Endodermal cell (in vitro differentiated cells): ENCODE measurements around the gene BMI1. TPM values are rescaled to one million over a fixed set of nuclear protein-coding genes. Genes with fewer than 3 reads are reported as not detected.
A peak's percentile ranks its signal among the peaks of the same experiment; 100 is the strongest.

Experiments used
- DNase-seq: peaks from one replicate; pipeline ENCODE4 v3.0.0-alpha.2; 2017
- H3K27ac ChIP-seq: 2 replicates; pipeline ENCODE4 v1.5.1; 2013; ENCODE audit warnings: mild to moderate bottlenecking, low read depth, low read length, moderate library complexity
- H3K27me3 ChIP-seq: 2 replicates; pipeline ENCODE4 v1.6.1; 2013; ENCODE audit warnings: mild to moderate bottlenecking, low read length, moderate library complexity; ENCODE audit not compliant: insufficient read depth, control insufficient read depth, poor library complexity, severe bottlenecking
- H3K36me3 ChIP-seq: 2 replicates; pipeline ENCODE4 v1.7.0; 2013; ENCODE audit warnings: mild to moderate bottlenecking, low read length, moderate library complexity; ENCODE audit not compliant: control insufficient read depth, insufficient read depth
- H3K4me1 ChIP-seq: one replicate; pipeline ENCODE4 v1.7.0; 2013; ENCODE audit warnings: low read length; ENCODE audit not compliant: control insufficient read depth, insufficient read depth
- H3K4me3 ChIP-seq: 2 replicates; pipeline ENCODE4 v1.5.1; 2013; ENCODE audit warnings: mild to moderate bottlenecking, low read length, moderate library complexity
- H3K9ac ChIP-seq: 2 replicates; pipeline ENCODE4 v1.6.1; 2013; ENCODE audit warnings: mild to moderate bottlenecking, low read length, moderate library complexity; ENCODE audit not compliant: poor library complexity, severe bottlenecking; ENCODE audit errors: extremely low read depth
- H3K9me3 ChIP-seq: 2 replicates; pipeline ENCODE4 v1.6.1; 2013; ENCODE audit warnings: mild to moderate bottlenecking, low read length, moderate library complexity; ENCODE audit not compliant: control insufficient read depth
- H3K27ac Mint-ChIP-seq: 2 replicates; pipeline ENCODE4 v1.8.0; 2020; ENCODE audit warnings: mixed read lengths
- H3K27me3 Mint-ChIP-seq: 2 replicates; pipeline ENCODE4 v1.8.0; 2021; ENCODE audit warnings: mild to moderate bottlenecking, mixed read lengths; ENCODE audit not compliant: insufficient read depth
- H3K36me3 Mint-ChIP-seq: 2 replicates; pipeline ENCODE4 v1.8.0; 2020; ENCODE audit warnings: low read depth, mixed read lengths
- H3K4me1 Mint-ChIP-seq: 2 replicates; pipeline ENCODE4 v1.8.0; 2020; ENCODE audit warnings: mixed read lengths
- H3K4me3 Mint-ChIP-seq: 2 replicates; pipeline ENCODE4 v1.8.0; 2020; ENCODE audit warnings: mild to moderate bottlenecking, moderate library complexity, mixed read lengths
- H3K9me3 Mint-ChIP-seq: 2 replicates; pipeline ENCODE4 v1.8.0; 2020; ENCODE audit warnings: mild to moderate bottlenecking, mixed read lengths
- WGBS, 2 experiments: methylation state at CpG; one replicate each; pipeline versions ENCODE4 v1.1.5 to v1.1.7; 2013; ENCODE audit warnings: missing lambda C conversion rate in 2 of 2, mixed read lengths in 1 of 2; ENCODE audit not compliant: insufficient coverage in 1 of 2, insufficient read length in 1 of 2; 5-methylcytosine and 5-hydroxymethylcytosine counted together
- total RNA-seq, 2 donors: library from RNA; stranded (reverse); fragmentation: NEBNext Ultra II Directional in 1 of 2; extraction: Animal tissue kit (Norgen Biotek cat#: 25700) in 1 of 2; gene quantifications; 2 replicates in 1 of 2; 3 replicates in 1 of 2; pipeline ENCODE4 v1.2.1, GENCODE V29; 2021
- TF ChIP-seq, protein P1 (sequence below): fragments of 200-600 bp; sonication (generic); conservative IDR thresholded peaks from 2 replicates; pipeline ENCODE4 v1.5.0; 2021; ENCODE audit warnings: antibody characterized with exemption, mild to moderate bottlenecking

BMI1 gene
- total RNA-seq, 2 donors from 2014 or later, result 12.2 to 15.5 TPM

DNA sequence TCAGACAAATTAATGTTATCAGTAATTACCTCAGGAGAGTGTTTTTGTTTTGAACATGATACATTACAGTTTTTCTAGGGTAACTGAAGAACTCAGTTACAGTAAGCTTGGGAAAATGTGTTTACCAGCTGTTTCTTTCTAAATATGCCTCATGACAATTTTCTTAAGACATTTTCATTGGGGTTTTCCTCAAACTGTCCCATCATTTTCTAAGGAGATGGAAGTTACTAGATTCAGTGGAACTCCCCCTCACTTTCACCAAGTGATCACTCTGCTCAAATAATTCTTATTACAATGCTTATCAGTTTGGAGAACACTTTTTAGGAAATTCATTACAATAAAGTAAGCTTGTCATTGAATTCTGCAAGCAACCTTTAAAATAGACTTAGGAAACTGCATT, 18.0 kb downstream of the BMI1 start:
- DNase-seq, result no peak
- Mint-ChIP-seq H3K27me3 (peaks cover 95% of the 10 kb centered on the region), H3K9me3 (peaks cover 2% of the 10 kb centered on the region), H3K4me1 (peaks cover 3% of the 10 kb centered on the region), H3K27ac (no peak overlapping the region), H3K4me3 (no peak overlapping the region), H3K36me3 (no peaks in the 10 kb centered on the region)
- TF ChIP-seq, protein P1, sequence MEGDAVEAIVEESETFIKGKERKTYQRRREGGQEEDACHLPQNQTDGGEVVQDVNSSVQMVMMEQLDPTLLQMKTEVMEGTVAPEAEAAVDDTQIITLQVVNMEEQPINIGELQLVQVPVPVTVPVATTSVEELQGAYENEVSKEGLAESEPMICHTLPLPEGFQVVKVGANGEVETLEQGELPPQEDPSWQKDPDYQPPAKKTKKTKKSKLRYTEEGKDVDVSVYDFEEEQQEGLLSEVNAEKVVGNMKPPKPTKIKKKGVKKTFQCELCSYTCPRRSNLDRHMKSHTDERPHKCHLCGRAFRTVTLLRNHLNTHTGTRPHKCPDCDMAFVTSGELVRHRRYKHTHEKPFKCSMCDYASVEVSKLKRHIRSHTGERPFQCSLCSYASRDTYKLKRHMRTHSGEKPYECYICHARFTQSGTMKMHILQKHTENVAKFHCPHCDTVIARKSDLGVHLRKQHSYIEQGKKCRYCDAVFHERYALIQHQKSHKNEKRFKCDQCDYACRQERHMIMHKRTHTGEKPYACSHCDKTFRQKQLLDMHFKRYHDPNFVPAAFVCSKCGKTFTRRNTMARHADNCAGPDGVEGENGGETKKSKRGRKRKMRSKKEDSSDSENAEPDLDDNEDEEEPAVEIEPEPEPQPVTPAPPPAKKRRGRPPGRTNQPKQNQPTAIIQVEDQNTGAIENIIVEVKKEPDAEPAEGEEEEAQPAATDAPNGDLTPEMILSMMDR, result no peak
- Histone ChIP-seq H3K36me3 (no peaks in the 10 kb centered on the region), H3K4me1 (peaks cover 5% of the 10 kb centered on the region), H3K9me3 (peaks cover under 1% of the 10 kb centered on the region), H3K4me3 (no peak overlapping the region), H3K27ac (no peak overlapping the region), H3K9ac (no peak overlapping the region), H3K27me3 (peaks cover 95% of the 10 kb centered on the region)

- H3K27me3 ChIP-seq, result peaks cover 95% of the 10 kb centered on the region
- TF ChIP-seq, protein P1, result no peak
- H3K27ac ChIP-seq, result no peak overlapping the region
- Mint-ChIP-seq H3K36me3 (no peaks in the 10 kb centered on the region), H3K4me1 (peaks cover 3% of the 10 kb centered on the region), H3K9me3 (peaks cover 5% of the 10 kb centered on the region), H3K27me3 (peaks cover 95% of the 10 kb centered on the region), H3K27ac (no peak overlapping the region), H3K4me3 (peak overlapping the region; percentile 69)
- H3K4me1 ChIP-seq, result peaks cover 5% of the 10 kb centered on the region
- peak overlapping the region; percentile 22 for H3K9ac ChIP-seq
- no peak for DNase-seq
- WGBS, 2 experiments, result 2 to 3% methylated on average over 12 of the region's 13 CpGs
- no peaks in the 10 kb centered on the region for H3K9me3 ChIP-seq
- H3K36me3 ChIP-seq, result no peaks in the 10 kb centered on the region
- H3K4me3 ChIP-seq, result peak overlapping the region; percentile 79
Measured at GRCh38 chr10:22339761-22340328, 18.9 kb downstream of the BMI1 start.

GRCh38 chr10:22340329-22341189, 19.7 kb downstream of the BMI1 start:
- peaks cover 95% of the 10 kb centered on the region for H3K27me3 Mint-ChIP-seq
- no peak overlapping the region for H3K27ac Mint-ChIP-seq
- Histone ChIP-seq H3K9me3 (no peaks in the 10 kb centered on the region), H3K9ac (peak overlapping the region; percentile 22), H3K27ac (no peak overlapping the region), H3K36me3 (no peaks in the 10 kb centered on the region), H3K27me3 (peaks cover 95% of the 10 kb centered on the region), H3K4me3 (peak overlapping the region; percentile 79), H3K4me1 (peaks cover 5% of the 10 kb centered on the region)
- H3K4me3 Mint-ChIP-seq, result peak overlapping the region; percentile 69
- no peaks in the 10 kb centered on the region for H3K36me3 Mint-ChIP-seq
- peak; percentile 86 for DNase-seq
- peaks cover 3% of the 10 kb centered on the region for H3K4me1 Mint-ChIP-seq
- TF ChIP-seq, protein P1, result no peak
- WGBS, 2 experiments, result 0% methylated on average over 5 to 98 of the region's 98 CpGs
- peaks cover 4% of the 10 kb centered on the region for H3K9me3 Mint-ChIP-seq
